Measurements from ENCODE around the gene ADCY5. TPM values are rescaled to one million over a fixed set of nuclear protein-coding genes. Genes with fewer than 3 reads are reported as not detected.

ADCY5 gene
- total RNA-seq, 2 donors from 2014 or later, result not detected

DNA sequence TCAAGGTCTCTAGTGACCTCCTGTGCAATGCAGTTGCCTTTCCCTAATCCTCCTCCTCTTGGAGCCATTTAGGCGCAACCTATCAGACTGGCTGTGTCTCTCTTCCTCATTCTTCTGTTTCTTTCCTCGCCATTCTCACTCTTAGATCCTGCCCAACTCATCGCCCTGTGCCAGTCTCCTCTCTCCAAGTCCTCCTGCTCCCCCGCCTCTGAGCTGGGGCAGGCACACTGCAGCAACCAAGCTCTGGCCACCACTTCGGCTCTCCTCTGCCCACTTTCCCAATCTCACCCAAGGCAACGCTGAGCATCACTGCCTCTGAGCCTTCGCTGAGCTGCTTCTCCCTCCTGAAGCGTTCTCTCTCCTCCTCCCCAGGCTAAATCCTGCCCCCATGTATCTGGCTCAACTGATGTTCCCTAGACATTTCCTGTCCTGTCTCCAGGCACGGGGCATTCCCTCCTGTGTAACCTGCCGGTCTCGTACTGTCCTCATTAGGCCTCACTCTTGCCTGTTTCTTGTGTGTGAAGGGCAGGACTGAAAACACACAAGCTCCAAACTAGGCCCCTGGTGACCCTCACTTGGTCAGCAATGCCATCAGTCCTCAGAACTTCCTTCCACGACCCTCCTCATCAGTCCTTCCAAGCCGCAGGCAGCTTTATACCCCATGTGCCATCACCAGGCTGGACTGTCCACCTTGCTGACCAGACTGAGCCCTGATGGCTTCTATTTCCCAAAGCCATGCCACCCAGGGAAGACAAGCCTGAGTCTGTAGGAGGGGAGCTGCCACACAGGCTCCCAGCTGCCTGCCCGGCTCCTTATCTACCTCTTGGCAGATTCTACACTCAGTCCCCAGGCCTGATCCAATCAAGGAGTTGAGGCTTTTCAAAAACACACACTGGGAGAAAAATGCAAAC lies 161.6 kb downstream of the ADCY5 start:
- Mint-ChIP-seq H3K27me3 (no peaks in the 10 kb centered on the region), H3K27ac (no peak overlapping the region)

DNA sequence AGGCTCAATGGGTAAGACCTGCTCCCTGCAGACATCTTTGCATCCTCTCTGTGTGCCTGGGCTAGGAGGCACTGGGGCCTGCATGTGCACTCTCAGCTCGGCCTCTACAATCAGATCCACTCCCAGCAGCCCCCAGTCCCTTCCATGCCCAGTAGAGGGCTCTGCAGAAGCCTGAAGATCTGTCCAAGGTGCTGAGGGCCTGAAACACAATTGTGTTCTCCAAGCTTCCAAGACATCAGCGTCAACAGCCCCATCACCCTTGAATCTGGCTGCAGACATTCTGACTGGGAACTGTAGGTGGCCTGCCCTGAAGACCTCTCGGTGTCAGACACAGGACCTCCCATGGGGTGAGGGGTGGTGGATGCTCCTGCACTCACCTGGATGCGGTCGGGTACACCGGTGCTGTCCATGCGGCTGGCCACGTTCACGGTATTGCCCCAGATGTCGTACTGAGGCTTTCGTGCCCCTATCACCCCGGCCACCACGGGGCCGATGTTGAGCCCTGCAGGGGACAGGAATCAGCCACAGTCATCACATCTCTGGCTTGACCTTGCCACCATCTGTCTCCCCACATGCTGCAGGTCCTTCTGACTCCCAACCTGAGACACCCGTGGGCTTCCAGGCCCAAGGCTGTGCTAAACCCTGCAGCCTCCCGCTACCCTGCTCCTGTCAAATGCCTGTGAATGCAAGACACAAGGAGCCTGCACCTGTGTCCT lies 162.4 kb downstream of the ADCY5 start:
- Mint-ChIP-seq H3K4me3 (no peak overlapping the region), H3K27me3 (no peaks in the 10 kb centered on the region), H3K9me3 (peaks cover 5% of the 10 kb centered on the region), H3K27ac (no peak overlapping the region), H3K36me3 (ENCODE audit: low read depth) (no peaks in the 10 kb centered on the region), H3K4me1 (peaks cover 6% of the 10 kb centered on the region)
- peak; percentile 45 for ATAC-seq (replicated peaks)

More for the DNA sequence above, 161.6 kb downstream of the ADCY5 start:
- ATAC-seq (replicated peaks), result no peak
- H3K4me1 Mint-ChIP-seq, result peaks cover 6% of the 10 kb centered on the region
- H3K9me3 Mint-ChIP-seq, result peaks cover 5% of the 10 kb centered on the region
- H3K4me3 Mint-ChIP-seq, result no peak overlapping the region
- no peaks in the 10 kb centered on the region for H3K36me3 Mint-ChIP-seq (ENCODE audit: low read depth)

DNA sequence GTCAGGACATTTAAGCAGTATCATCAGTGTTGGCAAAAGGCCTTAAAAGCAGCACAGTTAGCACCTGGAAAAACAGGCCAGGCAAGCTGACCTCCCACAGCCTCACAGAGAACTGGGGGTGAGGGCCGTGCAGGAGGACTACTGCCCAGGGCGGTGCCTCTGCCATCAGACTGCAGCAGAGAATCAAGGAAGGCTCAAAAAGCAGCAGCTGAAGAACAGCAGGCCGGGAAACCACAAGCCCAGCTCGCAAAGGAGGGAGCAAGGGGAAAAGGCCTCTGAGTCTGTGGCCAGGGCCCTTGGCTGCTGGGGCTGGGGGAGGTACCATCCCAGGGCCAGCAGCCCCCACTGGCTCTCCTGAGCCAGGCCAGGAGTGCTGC lies 163.0 kb downstream of the ADCY5 start:
- Mint-ChIP-seq H3K4me1 (peaks cover 6% of the 10 kb centered on the region), H3K4me3 (no peak overlapping the region), H3K9me3 (peaks cover 5% of the 10 kb centered on the region), H3K27ac (no peak overlapping the region), H3K27me3 (no peaks in the 10 kb centered on the region), H3K36me3 (ENCODE audit: low read depth) (no peaks in the 10 kb centered on the region)
- no peak for ATAC-seq (replicated peaks)

DNA sequence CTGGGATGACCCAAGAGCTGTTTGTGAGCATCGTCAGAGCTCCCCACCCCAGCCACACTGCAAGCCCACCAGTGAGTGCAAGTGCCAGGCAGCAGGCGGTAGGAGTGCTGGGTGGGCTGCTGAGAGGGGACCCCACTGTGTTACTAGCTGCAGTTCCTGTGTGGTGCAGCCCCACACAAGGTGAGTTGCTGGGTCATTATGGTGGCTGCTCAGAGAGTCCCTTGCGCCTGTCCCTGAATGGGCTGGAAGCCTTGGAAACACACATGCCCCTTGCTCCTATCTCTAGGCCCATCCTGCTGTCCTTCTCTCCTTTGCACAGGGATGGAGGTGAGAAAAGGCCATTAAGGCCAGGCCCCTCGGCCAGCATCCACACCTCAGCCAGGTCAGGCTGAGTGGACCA lies 163.4 kb downstream of the ADCY5 start:
- Mint-ChIP-seq H3K27ac (no peak overlapping the region), H3K36me3 (ENCODE audit: low read depth) (no peaks in the 10 kb centered on the region), H3K4me3 (no peak overlapping the region), H3K9me3 (peaks cover 5% of the 10 kb centered on the region), H3K4me1 (peaks cover 6% of the 10 kb centered on the region), H3K27me3 (no peaks in the 10 kb centered on the region)
- no peak for ATAC-seq (replicated peaks)

DNA sequence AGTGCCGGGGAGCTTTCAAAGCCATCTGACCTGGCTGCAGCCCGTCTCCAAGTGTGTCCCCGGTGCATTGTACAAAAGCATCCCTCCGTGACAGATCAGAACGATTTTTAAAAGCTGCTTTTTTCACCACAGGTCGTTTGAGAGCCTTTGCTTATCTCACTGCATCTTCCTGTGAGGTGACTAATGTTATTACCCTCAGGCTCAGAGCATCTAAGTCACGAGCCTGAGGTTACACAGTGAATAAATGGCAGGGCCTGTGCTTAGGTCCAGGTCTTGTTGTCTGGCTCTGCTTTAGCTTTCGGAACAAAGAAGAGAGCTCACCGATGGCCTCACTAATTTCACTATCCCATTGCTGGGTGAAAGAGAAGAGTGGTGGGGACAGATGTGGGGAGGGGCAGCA lies 163.8 kb downstream of the ADCY5 start:
- H3K9me3 Mint-ChIP-seq, result peaks cover 5% of the 10 kb centered on the region
- no peak for ATAC-seq (replicated peaks)
- H3K36me3 Mint-ChIP-seq (ENCODE audit: low read depth), result no peaks in the 10 kb centered on the region
- no peak overlapping the region for H3K4me3 Mint-ChIP-seq
- H3K27me3 Mint-ChIP-seq, result no peaks in the 10 kb centered on the region
- H3K4me1 Mint-ChIP-seq, result peaks cover 6% of the 10 kb centered on the region
- H3K27ac Mint-ChIP-seq, result no peak overlapping the region

DNA sequence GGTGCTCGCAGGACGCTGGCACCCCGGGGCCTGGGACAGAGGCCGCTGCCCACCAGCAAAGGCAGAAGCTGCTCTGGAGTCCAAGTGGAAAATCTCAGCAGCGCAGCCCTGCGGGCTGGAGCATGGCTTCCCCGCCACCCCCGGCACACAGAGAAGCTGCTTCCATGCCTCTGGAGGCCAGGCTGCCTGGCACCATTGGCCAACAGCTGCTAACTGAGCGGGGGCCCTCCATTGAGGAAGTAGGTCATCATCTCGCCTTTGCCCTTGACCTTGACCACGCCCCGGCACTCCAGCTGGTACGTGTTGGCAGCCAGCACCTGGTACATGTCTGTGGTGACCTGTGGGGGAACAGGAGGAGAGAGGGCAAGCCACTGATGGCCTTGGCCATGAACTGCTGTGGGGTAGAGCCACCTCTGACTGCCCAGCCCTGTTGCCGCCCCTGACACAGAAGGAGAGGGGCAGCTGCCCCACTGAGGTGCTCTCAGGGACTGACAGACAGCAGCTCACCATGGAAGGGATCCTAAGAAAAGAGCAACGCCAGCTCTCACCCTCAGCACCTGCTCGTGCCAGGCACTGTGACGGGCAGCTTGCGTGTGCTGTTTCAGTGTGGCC lies 164.4 kb downstream of the ADCY5 start:
- ATAC-seq (replicated peaks), result no peak
- Mint-ChIP-seq H3K27me3 (no peaks in the 10 kb centered on the region), H3K4me3 (no peak overlapping the region), H3K27ac (no peak overlapping the region), H3K9me3 (peaks cover 5% of the 10 kb centered on the region), H3K36me3 (ENCODE audit: low read depth) (no peaks in the 10 kb centered on the region), H3K4me1 (peaks cover 6% of the 10 kb centered on the region)

DNA sequence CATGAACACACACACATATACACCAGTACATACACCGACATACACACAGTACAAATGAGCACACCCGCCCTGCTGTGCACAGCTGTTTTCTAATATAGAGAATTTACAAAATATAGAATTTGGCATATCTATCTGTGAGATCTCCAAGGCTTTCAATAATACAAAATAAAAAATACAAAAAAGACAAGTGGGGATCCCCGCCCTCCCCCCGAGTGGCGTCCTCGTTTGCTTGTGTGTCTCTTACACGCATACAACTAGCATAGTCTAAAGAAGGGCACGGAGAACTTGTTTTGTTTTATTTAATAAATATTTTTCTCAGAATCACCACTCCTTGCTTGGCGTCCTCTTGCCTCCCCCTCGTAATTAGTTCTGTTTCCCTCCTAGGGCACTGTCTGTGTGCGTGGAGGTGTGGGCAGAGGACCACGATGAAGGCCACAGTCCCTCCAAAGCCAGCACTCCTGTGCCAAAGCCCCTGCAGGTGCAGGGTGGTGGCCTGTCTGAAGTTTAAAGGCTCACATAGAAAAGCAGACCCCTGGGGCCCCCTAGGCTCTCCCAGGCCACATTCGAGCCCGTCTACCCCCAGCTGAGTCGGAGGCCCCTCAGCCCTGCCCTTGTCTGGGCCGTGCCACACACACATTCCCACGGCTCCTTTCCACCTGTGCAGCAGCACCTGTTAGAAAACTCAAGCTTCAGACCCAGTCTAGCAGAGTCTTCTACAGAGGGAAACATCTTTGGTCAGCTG lies 165.1 kb downstream of the ADCY5 start:
- no peak for ATAC-seq (replicated peaks)
- Mint-ChIP-seq H3K9me3 (peaks cover 5% of the 10 kb centered on the region), H3K27me3 (no peaks in the 10 kb centered on the region), H3K36me3 (ENCODE audit: low read depth) (no peaks in the 10 kb centered on the region), H3K4me3 (no peak overlapping the region), H3K27ac (no peak overlapping the region), H3K4me1 (peaks cover 6% of the 10 kb centered on the region)

DNA sequence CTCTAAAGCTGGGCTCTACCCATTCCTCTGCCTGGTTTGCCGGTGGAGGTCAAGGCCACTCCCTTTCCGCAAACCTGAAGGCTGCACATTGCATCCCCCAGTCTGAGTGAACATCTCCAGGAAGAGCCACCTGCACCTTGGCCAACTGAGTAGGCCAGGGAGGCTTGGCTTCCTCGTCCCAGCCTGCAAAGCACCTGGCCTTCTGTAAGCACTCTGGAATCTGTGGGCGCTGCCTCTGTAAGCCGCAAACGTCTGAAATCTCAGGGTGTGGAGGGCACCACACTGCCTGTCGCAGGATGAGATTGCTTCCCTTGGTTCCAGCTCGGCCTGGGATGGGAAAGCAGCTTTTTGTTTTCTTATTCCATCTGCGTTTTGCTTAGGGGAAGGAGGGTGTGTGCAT lies 165.8 kb downstream of the ADCY5 start:
- no peak for ATAC-seq (replicated peaks)
- H3K4me3 Mint-ChIP-seq, result no peak overlapping the region
- no peak overlapping the region for H3K27ac Mint-ChIP-seq
- no peaks in the 10 kb centered on the region for H3K36me3 Mint-ChIP-seq (ENCODE audit: low read depth)
- peaks cover 5% of the 10 kb centered on the region for H3K9me3 Mint-ChIP-seq
- H3K4me1 Mint-ChIP-seq, result peaks cover 6% of the 10 kb centered on the region
- H3K27me3 Mint-ChIP-seq, result no peaks in the 10 kb centered on the region

DNA sequence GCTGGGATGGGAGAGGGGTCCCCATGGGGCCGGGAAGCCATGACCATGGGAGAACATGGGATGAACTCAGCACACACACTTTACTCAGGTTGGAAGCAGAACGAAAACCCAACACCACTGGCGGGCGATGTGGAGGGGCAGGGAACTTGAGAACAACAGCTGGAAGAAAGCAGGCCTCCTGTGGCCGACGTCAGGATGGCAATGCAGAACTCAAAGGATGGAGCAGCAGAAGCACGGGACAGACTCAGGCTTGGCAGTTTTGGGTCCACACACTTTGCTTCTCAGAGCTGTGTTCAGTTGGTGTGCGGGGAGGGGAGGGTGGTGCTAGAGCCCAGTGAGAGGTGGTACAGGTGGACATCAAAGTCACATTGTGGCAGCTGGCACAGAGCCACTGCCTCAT lies 166.4 kb downstream of the ADCY5 start:
- peaks cover 6% of the 10 kb centered on the region for H3K4me1 Mint-ChIP-seq
- ATAC-seq (replicated peaks), result no peak
- H3K4me3 Mint-ChIP-seq, result no peak overlapping the region
- no peaks in the 10 kb centered on the region for H3K36me3 Mint-ChIP-seq (ENCODE audit: low read depth)
- H3K27me3 Mint-ChIP-seq, result no peaks in the 10 kb centered on the region
- H3K9me3 Mint-ChIP-seq, result peaks cover 5% of the 10 kb centered on the region
- H3K27ac Mint-ChIP-seq, result no peak overlapping the region

DNA sequence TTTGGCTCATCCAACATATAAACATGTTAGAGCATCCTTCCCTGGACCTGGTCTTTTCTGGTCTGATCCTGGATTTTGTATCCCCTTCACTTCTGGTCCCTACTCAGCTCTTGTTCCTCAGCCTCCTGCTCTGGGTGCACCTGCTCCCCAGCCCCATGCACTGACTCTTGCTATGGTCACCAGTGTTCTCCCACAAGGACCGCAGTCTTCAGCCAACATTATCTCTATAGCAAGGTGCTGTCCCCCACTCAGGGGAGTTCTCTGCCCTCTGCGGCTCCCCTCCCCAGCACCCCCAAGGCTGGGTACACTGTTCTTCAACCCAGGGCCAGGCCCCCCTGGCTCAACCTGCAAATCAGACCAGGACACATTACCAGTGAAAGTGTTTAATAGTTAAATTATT lies 167.0 kb downstream of the ADCY5 start:
- no peak overlapping the region for H3K4me3 Mint-ChIP-seq
- ATAC-seq (replicated peaks), result no peak
- H3K9me3 Mint-ChIP-seq, result peaks cover 2% of the 10 kb centered on the region
- peaks cover 5% of the 10 kb centered on the region for H3K4me1 Mint-ChIP-seq
- no peaks in the 10 kb centered on the region for H3K36me3 Mint-ChIP-seq (ENCODE audit: low read depth)
- no peaks in the 10 kb centered on the region for H3K27me3 Mint-ChIP-seq
- H3K27ac Mint-ChIP-seq, result no peak overlapping the region

DNA sequence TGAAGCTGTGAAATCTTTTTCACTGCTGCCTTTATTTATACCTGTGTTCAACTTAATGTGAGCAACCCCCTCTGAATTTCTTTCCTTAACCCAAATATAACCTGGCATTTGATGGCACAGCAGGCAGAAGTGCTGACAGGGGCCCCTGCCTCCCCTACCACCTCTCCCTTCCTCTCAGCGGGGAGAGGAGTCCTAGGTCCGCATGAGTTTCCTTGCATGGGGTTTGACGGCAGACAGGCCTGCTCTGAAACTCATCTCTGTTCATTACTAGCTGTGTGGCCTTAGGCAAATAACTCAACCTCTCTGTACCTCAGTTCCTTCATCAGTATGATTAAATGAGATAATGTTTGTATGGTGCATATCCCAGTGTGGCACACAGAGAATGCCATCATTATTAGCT lies 167.5 kb downstream of the ADCY5 start:
- no peak overlapping the region for H3K27ac Mint-ChIP-seq
- H3K9me3 Mint-ChIP-seq, result no peaks in the 10 kb centered on the region
- H3K27me3 Mint-ChIP-seq, result no peaks in the 10 kb centered on the region
- H3K4me1 Mint-ChIP-seq, result peaks cover 7% of the 10 kb centered on the region
- H3K36me3 Mint-ChIP-seq (ENCODE audit: low read depth), result no peaks in the 10 kb centered on the region
- ATAC-seq (replicated peaks), result no peak
- H3K4me3 Mint-ChIP-seq, result no peak overlapping the region

DNA sequence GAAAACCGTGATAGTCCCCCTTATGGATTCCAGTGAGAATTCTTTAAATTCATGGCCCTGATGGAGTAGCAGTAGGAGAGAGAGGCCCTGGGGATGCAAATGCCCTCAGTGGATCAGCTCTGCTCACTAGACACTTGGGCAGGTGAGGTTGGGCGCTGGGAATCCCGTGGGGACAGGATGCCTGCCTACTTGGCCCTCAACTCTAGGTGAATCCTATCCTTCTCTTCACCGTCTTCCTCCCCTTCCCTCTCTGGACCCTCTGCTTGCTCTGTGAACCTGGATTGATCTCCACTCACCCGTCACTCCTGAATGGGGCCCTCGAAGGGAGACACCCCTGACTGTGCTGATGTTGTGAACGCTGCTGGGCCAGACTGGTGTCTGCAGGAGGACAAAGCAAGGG lies 169.8 kb downstream of the ADCY5 start:
- ATAC-seq (replicated peaks), result no peak
- peaks cover 7% of the 10 kb centered on the region for H3K4me1 Mint-ChIP-seq
- H3K4me3 Mint-ChIP-seq, result no peak overlapping the region
- no peaks in the 10 kb centered on the region for H3K9me3 Mint-ChIP-seq
- H3K27ac Mint-ChIP-seq, result no peak overlapping the region
- H3K36me3 Mint-ChIP-seq (ENCODE audit: low read depth), result no peaks in the 10 kb centered on the region
- H3K27me3 Mint-ChIP-seq, result no peaks in the 10 kb centered on the region

DNA sequence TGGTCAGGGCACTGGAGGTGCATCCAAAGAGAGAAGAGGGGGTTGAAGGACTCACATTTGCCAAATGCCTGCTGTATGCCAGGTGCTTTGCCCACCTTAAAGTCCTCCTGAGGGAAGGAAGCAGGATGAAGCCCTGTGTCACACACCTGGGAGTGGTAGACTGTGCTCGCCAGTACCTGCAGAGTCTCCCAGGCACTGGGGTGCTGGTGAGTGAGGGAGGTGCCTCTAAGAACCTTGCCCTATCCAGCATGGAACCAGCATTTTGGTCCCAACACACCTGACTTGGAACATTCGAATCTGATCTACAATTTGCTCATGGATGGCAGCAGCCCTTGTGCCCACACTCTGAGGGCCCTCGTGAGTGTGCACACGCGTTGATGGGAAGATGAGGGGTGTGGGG lies 170.4 kb downstream of the ADCY5 start:
- no peaks in the 10 kb centered on the region for H3K36me3 Mint-ChIP-seq (ENCODE audit: low read depth)

DNA sequence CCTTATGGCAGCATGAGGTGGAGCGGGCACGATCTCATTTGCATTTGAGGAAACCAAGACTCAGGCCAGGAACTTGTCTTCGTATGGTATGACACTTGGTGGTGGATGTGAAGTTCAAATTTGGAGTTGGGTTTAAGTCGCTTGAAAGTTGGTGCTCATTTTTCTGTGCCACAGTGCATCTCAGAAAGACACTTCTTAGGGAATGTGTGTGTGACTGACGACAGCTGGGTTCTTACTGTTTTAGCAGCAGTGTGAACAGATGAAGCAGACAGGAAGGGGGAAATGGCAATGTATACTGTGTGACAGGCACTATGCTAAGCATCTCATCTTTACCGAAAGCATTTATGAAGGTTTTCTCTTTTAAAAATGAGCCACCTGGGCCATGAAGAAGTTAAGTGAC lies 171.8 kb downstream of the ADCY5 start:
- ATAC-seq (replicated peaks), result no peak
- H3K27me3 Mint-ChIP-seq, result no peaks in the 10 kb centered on the region
- no peak overlapping the region for H3K4me3 Mint-ChIP-seq
- no peak overlapping the region for H3K27ac Mint-ChIP-seq
- peaks cover 6% of the 10 kb centered on the region for H3K36me3 Mint-ChIP-seq (ENCODE audit: low read depth)
- no peaks in the 10 kb centered on the region for H3K9me3 Mint-ChIP-seq
- H3K4me1 Mint-ChIP-seq, result peaks cover 7% of the 10 kb centered on the region

More for the DNA sequence above, 170.4 kb downstream of the ADCY5 start:
- H3K9me3 Mint-ChIP-seq, result no peaks in the 10 kb centered on the region
- no peak overlapping the region for H3K4me3 Mint-ChIP-seq
- no peak overlapping the region for H3K27ac Mint-ChIP-seq
- H3K27me3 Mint-ChIP-seq, result no peaks in the 10 kb centered on the region
- no peak for ATAC-seq (replicated peaks)
- H3K4me1 Mint-ChIP-seq, result peaks cover 7% of the 10 kb centered on the region

All from activated T-helper 17 cell treated with anti-CD3 and anti-CD28 coated beads, Interleukin-2, amount 50 U/mL, for 72 hours (primary cell).